MM.1S (cell line): ENCODE measurements around the gene TMEM43.

Source experiments
- DNase-seq: peaks from one replicate; pipeline ENCODE4 v3.0.0-alpha.2; 2015
- H2AFZ ChIP-seq: fragments of 300-600 bp; sonication (generic); 2 replicates; pipeline ENCODE4 v1.6.0; 2016; ENCODE audit warnings: antibody characterized with exemption, low read length
- H3F3A ChIP-seq: fragments of 300-600 bp; sonication (generic); 2 replicates; pipeline ENCODE4 v1.6.1; 2016; ENCODE audit warnings: mild to moderate bottlenecking, antibody characterized with exemption, low read length, moderate library complexity, mixed read lengths; ENCODE audit not compliant: insufficient read depth
- H3K27ac ChIP-seq: fragments of 300-600 bp; sonication (generic); 2 replicates; pipeline ENCODE4 v1.5.1; 2016; ENCODE audit warnings: mild to moderate bottlenecking, low read length
- H3K27me3 ChIP-seq: fragments of 300-600 bp; sonication (generic); replicated peaks from 2 replicates; pipeline ENCODE4 v1.6.0; 2016; ENCODE audit warnings: low read length; ENCODE audit not compliant: insufficient read depth
- H3K36me3 ChIP-seq: fragments of 300-600 bp; sonication (generic); replicated peaks from 2 replicates; pipeline ENCODE4 v1.6.1; 2016; ENCODE audit warnings: mild to moderate bottlenecking, low read length, mixed read lengths; ENCODE audit not compliant: insufficient read depth
- H3K4me1 ChIP-seq: fragments of 300-600 bp; sonication (generic); 2 replicates; pipeline ENCODE4 v1.6.1; 2016; ENCODE audit warnings: low read length, mixed read lengths
- H3K4me2 ChIP-seq: fragments of 300-600 bp; sonication (generic); 2 replicates; pipeline ENCODE4 v1.6.0; 2016; ENCODE audit warnings: low read depth, low read length
- H3K4me3 ChIP-seq: fragments of 300-600 bp; sonication (generic); 2 replicates; pipeline ENCODE4 v1.5.1; 2016; ENCODE audit warnings: low read length, mixed read lengths
- H3K79me2 ChIP-seq: fragments of 300-600 bp; sonication (generic); 2 replicates; pipeline ENCODE4 v1.6.1; 2016; ENCODE audit warnings: mixed run types, low read length, mixed read lengths
- H3K9ac ChIP-seq: fragments of 300-600 bp; sonication (generic); 2 replicates; pipeline ENCODE4 v1.6.1; 2016; ENCODE audit warnings: low read length, mixed read lengths
- H3K9me2 ChIP-seq: fragments of 300-600 bp; sonication (generic); replicated peaks from 2 replicates; pipeline ENCODE4 v1.6.1; 2016; ENCODE audit warnings: mild to moderate bottlenecking, low read length, mixed read lengths; ENCODE audit not compliant: insufficient read depth
- H3K9me3 ChIP-seq: fragments of 300-600 bp; sonication (generic); replicated peaks from 2 replicates; pipeline ENCODE4 v1.6.1; 2016; ENCODE audit warnings: mild to moderate bottlenecking, low read length, mixed read lengths; ENCODE audit not compliant: insufficient read depth
- H4K20me1 ChIP-seq: fragments of 300-600 bp; sonication (generic); 2 replicates; pipeline ENCODE4 v1.6.1; 2016; ENCODE audit warnings: mild to moderate bottlenecking, low read length, moderate library complexity, mixed read lengths; ENCODE audit not compliant: insufficient read depth
- EZH2 ChIP-seq: fragments of 300-600 bp; sonication (generic); optimal IDR thresholded peaks from 2 replicates; pipeline ENCODE3; 2017; ENCODE audit warnings: low read depth, mild to moderate bottlenecking, antibody characterized with exemption, low read length, mixed read lengths
- EZH2phosphoT487 ChIP-seq: fragments of 300-600 bp; sonication (generic); IDR thresholded peaks from 2 replicates; pipeline ENCODE4 v1.6.1; 2018; ENCODE audit warnings: antibody characterized with exemption, low read length
- TF ChIP-seq, protein P1 (sequence below): fragments of 300-600 bp; sonication (generic); IDR thresholded peaks from 2 replicates; pipeline ENCODE4 v1.5.1; 2016; ENCODE audit warnings: antibody characterized with exemption, low read length, mixed read lengths

Gene TMEM43

GRCh38 chr3:14131134-14131533 lies 6.3 kb downstream of the TMEM43 start:
- Histone ChIP-seq H3F3A (no peaks in the 10 kb centered on the region), H3K36me3 (peaks cover 33% of the 10 kb centered on the region)

DNA sequence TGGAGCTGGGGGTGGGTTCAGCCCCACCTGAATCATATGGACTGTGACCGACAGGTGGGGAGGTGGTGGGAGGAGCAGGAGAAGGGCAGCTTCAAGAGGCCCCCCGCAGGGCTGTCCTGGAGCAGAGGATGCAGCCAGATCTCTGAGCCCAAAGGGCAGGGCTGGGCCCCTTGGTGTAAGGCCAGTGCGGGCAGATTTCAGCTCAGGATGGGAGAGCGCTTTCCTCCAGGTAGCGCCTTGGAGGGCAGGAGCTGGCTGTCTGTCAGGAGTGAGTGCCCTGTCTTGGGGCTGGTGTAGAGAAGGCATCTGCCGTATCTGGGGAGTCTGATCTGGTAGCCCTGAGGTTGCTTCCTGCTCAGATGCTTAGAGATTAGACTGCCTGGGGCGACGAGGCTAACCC lies 7.3 kb downstream of the TMEM43 start:
- Histone ChIP-seq H3K9me3 (no peaks in the 10 kb centered on the region), H3K27me3 (no peaks in the 10 kb centered on the region), H3K4me3 (no peak overlapping the region), H3K4me2 (no peak overlapping the region), H4K20me1 (no peaks in the 10 kb centered on the region), H2AFZ (no peak overlapping the region), H3K79me2 (peaks cover 26% of the 10 kb centered on the region), H3K36me3 (peaks cover 33% of the 10 kb centered on the region), H3K4me1 (no peaks in the 10 kb centered on the region), H3K9me2 (no peaks in the 10 kb centered on the region), H3F3A (no peaks in the 10 kb centered on the region), H3K27ac (no peak overlapping the region), H3K9ac (no peak overlapping the region)
- TF ChIP-seq, protein P1, sequence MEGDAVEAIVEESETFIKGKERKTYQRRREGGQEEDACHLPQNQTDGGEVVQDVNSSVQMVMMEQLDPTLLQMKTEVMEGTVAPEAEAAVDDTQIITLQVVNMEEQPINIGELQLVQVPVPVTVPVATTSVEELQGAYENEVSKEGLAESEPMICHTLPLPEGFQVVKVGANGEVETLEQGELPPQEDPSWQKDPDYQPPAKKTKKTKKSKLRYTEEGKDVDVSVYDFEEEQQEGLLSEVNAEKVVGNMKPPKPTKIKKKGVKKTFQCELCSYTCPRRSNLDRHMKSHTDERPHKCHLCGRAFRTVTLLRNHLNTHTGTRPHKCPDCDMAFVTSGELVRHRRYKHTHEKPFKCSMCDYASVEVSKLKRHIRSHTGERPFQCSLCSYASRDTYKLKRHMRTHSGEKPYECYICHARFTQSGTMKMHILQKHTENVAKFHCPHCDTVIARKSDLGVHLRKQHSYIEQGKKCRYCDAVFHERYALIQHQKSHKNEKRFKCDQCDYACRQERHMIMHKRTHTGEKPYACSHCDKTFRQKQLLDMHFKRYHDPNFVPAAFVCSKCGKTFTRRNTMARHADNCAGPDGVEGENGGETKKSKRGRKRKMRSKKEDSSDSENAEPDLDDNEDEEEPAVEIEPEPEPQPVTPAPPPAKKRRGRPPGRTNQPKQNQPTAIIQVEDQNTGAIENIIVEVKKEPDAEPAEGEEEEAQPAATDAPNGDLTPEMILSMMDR, result no peak
- no peak for TF ChIP-seq EZH2
- no peak for TF ChIP-seq EZH2phosphoT487
- no peak for DNase-seq

More at GRCh38 chr3:14131134-14131533, 6.3 kb downstream of the TMEM43 start:
- H3K79me2 ChIP-seq, result peaks cover 36% of the 10 kb centered on the region
- H3K4me2 ChIP-seq, result no peak overlapping the region
- no peak overlapping the region for H2AFZ ChIP-seq
- TF ChIP-seq, protein P1, result no peak
- TF ChIP-seq EZH2 (no peak), EZH2phosphoT487 (no peak)
- H3K9me2 ChIP-seq, result no peaks in the 10 kb centered on the region
- no peaks in the 10 kb centered on the region for H4K20me1 ChIP-seq
- H3K27ac ChIP-seq, result no peak overlapping the region
- H3K4me1 ChIP-seq, result peaks cover 7% of the 10 kb centered on the region
- no peaks in the 10 kb centered on the region for H3K9me3 ChIP-seq
- no peak overlapping the region for H3K9ac ChIP-seq
- no peak for DNase-seq
- no peaks in the 10 kb centered on the region for H3K27me3 ChIP-seq
- H3K4me3 ChIP-seq, result no peak overlapping the region

DNA sequence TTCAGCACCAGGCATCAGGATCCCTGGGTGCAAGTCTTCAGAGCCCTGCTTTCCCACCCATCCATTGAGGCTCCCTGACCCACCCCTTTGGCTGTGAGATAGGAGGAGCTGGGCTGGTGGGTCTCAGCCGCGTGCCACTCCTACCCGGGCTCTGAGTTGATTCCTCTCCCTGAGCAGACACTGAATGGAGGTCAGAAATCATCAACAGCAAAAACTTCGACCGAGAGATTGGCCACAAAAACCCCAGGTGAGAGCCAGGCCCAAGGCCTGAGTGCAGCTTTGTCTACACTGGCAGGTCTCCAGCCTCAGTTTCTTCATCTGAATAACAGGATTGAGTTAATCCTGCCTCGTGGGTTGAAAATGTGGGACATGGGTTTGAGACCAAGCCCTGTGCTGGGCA lies 7.8 kb downstream of the TMEM43 start:
- TF ChIP-seq EZH2, result no peak
- TF ChIP-seq, protein P1, result no peak
- no peak for TF ChIP-seq EZH2phosphoT487
- H3K36me3 ChIP-seq, result peaks cover 31% of the 10 kb centered on the region
- H3K9me3 ChIP-seq, result no peaks in the 10 kb centered on the region
- H3K4me2 ChIP-seq, result no peak overlapping the region
- no peak overlapping the region for H2AFZ ChIP-seq
- no peaks in the 10 kb centered on the region for H3F3A ChIP-seq
- no peaks in the 10 kb centered on the region for H3K4me1 ChIP-seq
- H3K9me2 ChIP-seq, result no peaks in the 10 kb centered on the region
- no peak for DNase-seq
- no peak overlapping the region for H3K4me3 ChIP-seq
- H3K27me3 ChIP-seq, result no peaks in the 10 kb centered on the region
- H4K20me1 ChIP-seq, result no peaks in the 10 kb centered on the region
- H3K27ac ChIP-seq, result no peak overlapping the region
- peaks cover 20% of the 10 kb centered on the region for H3K79me2 ChIP-seq
- no peak overlapping the region for H3K9ac ChIP-seq
